COLO668 (cell line): ENCODE results near the gene MED28.
"Not testable (repeated sequence)": the region's sequence is repeated elsewhere in the genome, so short reads cannot be mapped to it uniquely, and the experiment has no call there.

Source experiments
- DNase-seq: peaks from one replicate; lab custom pipeline; 2025; ENCODE audit not compliant: unreplicated experiment; lab: John Stamatoyannopoulos, UW

The MED28 gene

GRCh38 chr4:17616283-17616682, 1.8 kb downstream of the MED28 start:
- DNase-seq: no peak

GRCh38 chr4:17618926-17619325, 4.5 kb downstream of the MED28 start:
- DNase-seq: no peak

- no peak for DNase-seq
These were observed 5.1 kb downstream of the MED28 start for GRCh38 chr4:17619416-17620105.

GRCh38 chr4:17623451-17624001, 9.1 kb downstream of the MED28 start:
- DNase-seq: no peak

DNA sequence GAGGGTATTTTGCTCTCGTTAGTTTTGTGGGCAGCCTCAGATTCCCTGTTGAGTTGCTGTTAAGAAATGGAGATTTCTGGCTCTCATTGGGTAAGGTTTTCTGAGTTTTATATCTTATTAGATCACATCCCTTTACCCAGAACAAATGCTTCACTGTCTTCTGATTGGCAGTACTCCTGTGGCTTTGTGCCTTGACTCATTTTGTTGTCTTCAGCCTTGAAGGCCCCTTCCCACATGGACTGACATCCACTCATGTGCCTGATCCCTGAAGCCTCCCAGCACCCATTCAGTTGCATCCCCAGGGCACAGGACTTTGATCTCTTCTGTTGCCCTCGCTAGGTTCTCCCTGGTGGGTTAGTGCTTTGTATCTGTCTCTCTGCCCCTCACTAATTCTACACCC, 10.4 kb downstream of the MED28 start:
- no peak for DNase-seq

GRCh38 chr4:17630228-17630627, 15.8 kb downstream of the MED28 start:
- DNase-seq: no peak

DNA sequence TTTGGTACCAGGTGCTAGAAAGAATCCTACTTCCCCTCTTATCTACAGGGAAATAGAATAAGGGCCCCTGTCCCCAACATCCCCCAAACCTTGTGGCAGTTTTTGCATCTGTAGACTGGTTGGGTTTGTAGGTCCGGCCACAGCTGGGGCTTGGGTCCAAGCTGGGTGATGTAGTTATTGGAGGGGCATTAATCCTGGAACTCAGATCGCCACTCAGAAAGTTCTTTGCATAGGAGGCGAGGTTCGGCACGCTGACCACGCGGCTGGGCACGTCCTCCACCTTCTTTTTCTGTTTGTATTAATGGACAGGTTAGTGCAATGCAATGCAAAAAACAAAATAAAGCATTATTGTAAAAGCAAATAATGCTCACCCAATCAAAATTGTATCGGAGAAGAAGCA, 19.2 kb downstream of the MED28 start:
- no peak for DNase-seq

- DNase-seq: no peak
These were observed 20.6 kb downstream of the MED28 start for GRCh38 chr4:17635056-17635455.

DNA sequence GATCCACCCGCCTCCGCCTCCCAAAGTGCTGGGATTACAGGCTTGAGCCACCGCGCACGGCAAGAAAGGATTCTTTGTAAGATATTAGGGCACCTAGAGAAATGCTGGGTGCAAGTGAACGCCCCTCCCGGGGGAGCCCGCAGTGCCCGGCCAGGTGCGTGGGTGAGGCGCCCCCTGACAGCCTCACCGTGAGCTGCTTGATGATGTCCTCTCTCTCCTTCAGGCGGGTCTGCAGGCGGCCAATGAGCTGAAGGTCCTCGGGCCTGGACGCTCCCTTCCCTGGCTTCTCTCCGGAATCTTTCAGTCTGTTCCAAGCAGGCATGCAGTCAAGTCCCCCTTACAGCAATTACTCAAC, 21.9 kb downstream of the MED28 start:
- DNase-seq: no peak

DNA sequence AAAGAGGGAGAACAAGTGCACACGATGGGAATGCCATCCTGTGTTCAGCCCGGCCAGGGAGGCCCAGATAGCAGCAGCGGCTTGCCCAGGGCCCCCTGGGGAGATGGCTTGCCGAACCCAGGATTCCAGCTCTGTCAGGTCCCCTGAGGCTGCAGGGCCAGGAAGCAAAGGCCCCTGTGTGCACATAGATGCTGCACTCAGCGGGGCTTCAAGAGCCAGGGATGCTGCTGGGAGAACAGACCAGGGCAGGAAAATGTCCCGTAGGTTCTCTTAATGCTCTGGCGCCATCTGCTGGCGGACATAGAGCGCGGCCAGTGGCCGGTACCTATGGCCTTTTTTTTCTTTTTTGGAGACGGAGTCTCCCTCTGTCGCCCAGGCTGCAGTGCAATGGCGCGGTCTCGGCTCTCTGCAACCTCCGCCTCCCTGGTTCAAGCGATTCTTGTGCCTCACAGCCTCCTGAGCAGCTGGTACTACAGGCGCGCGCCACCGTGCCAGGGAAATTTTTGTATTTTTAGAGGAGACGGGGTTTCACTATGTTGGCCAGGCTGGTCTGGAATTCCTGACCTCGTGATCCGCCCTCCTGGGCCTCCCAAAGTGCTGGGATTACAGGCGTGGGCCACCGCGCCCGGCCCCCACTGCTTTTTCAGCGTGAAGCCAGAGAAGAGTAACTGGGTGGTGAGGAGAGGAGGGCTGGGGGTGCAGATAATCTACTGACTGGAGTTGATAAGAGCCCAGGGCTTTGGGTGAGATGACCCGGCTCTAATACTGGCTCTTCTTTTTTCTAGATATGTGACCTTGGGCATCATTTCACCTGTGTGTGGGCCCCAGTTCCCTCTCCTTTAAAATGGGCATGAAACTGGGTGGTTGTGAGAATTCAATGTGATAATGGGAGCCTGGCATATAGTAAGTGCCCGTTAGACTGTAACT, 22.5 kb downstream of the MED28 start:
- DNase-seq: peak; percentile 72

DNA sequence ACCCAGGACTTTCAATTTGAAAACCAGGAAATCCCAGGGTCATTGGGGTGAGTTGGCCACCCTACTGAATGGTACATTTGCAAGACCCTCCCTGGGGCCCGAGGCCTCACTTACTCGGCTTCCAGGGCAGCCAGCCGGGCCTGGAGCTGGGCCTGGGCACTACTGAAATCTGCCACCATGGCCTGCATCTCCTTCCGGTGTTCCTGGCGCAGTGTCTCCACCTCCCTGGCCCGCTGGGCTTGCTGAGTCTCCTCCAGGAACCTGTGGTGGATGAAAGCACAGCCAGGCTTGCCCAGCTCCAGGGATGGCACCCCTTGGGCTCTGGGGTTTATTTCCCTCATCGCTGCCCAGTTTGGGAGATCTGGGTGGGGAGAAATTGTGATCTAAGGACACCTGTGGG, 24.7 kb downstream of the MED28 start:
- no peak for DNase-seq

DNA sequence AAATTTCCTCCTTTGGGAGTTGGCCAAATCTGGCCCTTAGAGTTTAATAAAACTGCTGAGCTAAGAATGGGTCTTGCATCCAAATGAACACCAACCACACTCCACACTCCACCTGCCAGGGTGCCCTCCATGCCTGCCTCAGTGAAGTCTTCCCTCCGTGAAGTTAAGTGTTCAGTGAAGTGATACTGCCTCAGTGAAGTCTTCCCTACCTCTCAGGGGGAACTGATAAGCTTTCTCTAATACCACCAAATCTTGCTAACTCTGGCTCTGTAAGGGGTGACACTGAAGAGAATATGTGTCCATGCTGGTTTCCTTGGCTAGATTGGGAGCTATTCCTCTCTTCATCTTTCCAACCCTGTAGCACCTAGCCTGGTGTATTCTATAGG, 27.9 kb downstream of the MED28 start:
- no peak for DNase-seq

DNA sequence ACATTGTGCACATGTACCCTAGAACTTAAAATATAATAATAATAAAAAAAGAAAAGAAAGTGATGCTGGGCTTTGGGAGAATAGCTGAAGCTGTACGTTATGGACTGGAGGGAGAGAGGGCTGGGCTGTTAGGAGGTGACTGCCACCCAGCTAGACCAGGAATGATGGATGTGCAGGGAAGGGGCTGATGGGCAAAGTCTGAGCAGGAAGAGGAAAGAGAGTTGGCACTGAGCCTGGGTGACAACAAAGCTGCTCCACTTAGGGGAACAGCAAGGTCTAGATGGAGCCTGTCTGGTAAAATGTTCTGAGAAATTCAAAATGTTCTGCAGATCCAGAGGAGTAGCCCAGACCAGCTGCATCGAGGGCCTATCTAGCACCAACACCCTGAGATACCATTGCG, 32.3 kb downstream of the MED28 start:
- peak; percentile 4 for DNase-seq

GRCh38 chr4:17647176-17647806, 32.9 kb downstream of the MED28 start:
- no peak for DNase-seq

GRCh38 chr4:17647927-17648326, 33.5 kb downstream of the MED28 start:
- DNase-seq: no peak

- DNase-seq: no peak
These were observed 36.0 kb downstream of the MED28 start for GRCh38 chr4:17650406-17650805.

GRCh38 chr4:17654701-17655100, 40.3 kb downstream of the MED28 start:
- DNase-seq: no peak

GRCh38 chr4:17657090-17657489, 42.6 kb downstream of the MED28 start:
- no peak for DNase-seq

- DNase-seq: no peak
These were observed 43.4 kb downstream of the MED28 start for GRCh38 chr4:17657849-17658248.

GRCh38 chr4:17659196-17659595, 44.8 kb downstream of the MED28 start:
- not testable (repeated sequence) for DNase-seq

GRCh38 chr4:17662694-17663093, 48.3 kb downstream of the MED28 start:
- no peak for DNase-seq

DNA sequence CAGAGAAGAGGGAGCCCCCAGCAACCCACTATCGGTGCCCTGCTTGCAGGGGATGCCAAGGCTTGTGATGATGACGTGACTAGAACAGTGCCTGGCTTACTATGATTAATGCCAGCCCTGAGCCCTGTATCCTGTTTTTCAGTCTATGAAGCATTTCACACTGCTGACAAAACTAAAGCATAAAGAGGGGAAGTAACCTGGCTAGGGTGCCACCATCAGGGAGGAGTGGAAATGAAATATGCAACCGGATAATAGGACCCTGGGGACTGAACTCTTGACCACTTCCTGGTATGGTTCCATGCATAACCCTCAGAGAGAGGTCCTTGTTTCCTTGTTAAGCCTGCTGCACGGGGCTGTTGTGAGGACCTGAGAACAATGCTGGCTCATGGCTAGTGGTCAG, 50.3 kb downstream of the MED28 start:
- no peak for DNase-seq
